HCEC 1CT (cell line): Measurements from ENCODE around the gene ZFAND2A.
"Not testable (repeated sequence)": the region's sequence is repeated elsewhere in the genome, so short reads cannot be mapped to it uniquely, and the experiment has no call there.

Source experiments
- DNase-seq: peaks from one replicate; pipeline ENCODE4 v3.0.0-alpha.2; 2017

Gene ZFAND2A

GRCh38 chr7:1121886-1122831 is 37.8 kb downstream of the ZFAND2A start:
- no peak for DNase-seq

DNA sequence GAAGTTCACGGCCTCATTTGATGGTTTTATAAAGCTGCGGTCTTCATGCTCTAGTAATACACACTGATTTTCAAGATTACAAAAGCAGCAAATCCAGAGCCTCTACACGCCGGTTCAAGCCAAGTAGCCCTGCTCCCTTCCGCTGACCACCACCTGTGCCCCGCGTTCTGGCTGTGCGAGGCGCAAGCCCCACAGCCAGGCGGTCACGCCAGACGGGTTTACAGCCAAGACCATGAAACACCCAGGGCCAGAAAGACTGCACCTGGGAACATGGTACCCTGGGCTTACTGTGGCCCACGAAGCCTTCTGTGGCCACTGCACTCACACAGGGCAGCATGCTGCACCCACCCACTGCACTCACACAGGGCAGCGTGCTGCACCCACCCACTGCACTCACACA is 38.5 kb downstream of the ZFAND2A start:
- DNase-seq = no peak

GRCh38 chr7:1120791-1121190 is 39.2 kb downstream of the ZFAND2A start:
- no peak for DNase-seq

GRCh38 chr7:1119201-1119600 is 40.8 kb downstream of the ZFAND2A start:
- no peak for DNase-seq

DNA sequence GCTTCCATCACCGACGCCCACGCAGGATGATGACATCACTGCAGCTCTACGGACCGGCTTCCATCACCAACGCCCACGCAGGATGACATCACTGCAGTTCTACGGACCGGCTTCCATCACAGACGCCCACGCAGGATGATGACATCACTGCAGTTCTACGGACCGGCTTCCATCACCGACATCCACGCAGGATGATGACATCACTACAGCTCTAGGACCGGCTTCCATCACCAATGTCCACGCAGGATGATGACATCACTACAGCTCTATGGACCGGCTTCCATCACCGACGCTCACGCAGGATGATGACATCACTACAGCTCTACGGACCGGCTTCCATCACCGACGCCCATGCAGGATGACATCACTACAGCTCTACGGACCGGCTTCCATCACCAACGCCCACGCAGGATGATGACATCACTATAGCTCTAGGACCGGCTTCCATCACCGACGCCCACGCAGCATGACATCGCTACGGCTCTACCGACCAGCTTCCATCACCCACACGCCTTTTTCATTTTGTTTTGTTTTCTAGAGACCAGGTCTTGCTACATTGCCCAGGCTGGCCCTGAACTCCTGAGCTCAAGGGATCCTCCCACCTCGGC is 42.6 kb downstream of the ZFAND2A start:
- no peak for DNase-seq

DNA sequence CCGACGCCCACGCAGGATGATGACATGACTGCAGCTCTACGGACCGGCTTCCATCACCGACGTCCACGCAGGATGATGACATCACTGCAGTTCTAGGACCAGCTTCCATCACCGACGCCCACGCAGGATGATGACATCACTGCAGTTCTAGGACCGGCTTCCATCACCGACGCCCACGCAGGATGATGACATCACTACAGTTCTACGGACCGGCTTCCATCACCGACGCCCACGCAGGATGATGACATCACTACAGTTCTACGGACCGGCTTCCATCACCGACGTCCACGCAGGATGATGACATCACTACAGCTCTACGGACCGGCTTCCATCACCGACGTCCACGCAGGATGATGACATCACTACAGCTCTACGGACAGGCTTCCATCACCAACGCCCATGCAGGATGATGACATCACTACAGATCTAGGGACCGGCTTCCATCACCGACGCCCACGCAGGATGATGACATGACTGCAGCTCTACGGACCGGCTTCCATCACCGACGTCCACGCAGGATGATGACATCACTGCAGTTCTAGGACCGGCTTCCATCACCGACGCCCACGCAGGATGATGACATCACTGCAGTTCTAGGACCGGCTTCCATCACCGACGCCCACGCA is 43.5 kb downstream of the ZFAND2A start:
- not testable (repeated sequence) for DNase-seq

GRCh38 chr7:1115171-1116045 is 44.6 kb downstream of the ZFAND2A start:
- not testable (repeated sequence) for DNase-seq

GRCh38 chr7:1114505-1114904 is 45.5 kb downstream of the ZFAND2A start:
- DNase-seq = no peak

DNA sequence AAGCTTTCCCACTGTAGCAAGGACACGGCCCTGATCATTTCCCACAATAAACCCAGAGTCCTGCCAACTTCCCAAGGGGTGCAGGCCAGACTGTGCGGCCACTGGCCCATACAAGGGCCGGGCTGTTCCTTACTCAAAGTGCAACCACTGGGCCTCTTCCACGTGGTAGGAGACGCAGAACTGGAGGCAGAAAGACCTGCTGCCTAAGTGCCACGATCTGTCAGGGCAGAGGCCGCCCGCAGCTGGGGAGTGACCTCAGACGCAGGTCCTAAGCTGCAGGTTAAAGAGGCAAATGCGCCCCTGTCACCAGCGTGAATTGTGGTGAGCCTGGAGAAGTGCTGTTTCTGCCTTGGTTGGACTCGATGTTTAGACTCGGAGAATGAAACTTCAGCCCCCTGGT is 45.9 kb downstream of the ZFAND2A start:
- DNase-seq = no peak

GRCh38 chr7:1113548-1113885 is 46.5 kb downstream of the ZFAND2A start:
- no peak for DNase-seq

GRCh38 chr7:1112625-1113547 is 47.1 kb downstream of the ZFAND2A start:
- no peak for DNase-seq

DNA sequence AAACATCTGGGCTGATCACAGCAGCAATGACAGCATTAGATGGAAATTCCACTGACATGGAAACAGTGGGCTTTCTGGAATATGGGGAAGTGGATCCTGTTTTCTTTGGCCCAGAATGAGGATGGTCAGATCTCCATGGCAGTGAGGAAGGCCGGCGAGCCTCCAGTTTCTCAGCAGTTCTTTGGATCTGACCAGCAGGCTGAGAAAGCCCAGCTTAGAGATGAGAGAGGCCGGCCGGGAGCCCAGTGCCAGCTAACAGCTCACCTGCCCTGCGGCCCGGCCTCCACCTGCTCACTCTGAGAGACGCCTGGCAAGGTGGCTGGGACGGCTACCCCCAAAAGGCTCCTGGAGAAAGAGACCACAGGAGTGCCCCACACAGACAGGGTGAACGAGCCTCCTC is 47.9 kb downstream of the ZFAND2A start:
- no peak for DNase-seq

DNA sequence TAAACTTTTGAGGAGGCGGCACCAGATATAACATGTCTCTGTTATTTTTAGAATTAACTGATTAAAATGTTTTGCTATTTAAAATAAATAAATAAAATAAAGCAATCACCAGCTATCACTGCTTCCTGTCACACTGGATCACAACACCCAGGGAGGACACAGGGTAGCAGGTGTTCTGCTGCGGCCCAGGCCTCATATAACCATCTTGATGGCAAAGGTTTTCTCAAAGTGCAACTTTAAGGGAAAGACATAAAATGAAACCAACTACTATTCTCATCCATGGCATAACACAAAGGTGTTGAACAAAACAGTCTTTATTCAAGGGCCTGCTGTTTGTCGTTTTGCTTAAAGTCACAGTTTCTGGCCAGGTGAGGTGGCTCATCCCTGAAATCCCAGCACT is 48.8 kb downstream of the ZFAND2A start:
- DNase-seq = no peak

DNA sequence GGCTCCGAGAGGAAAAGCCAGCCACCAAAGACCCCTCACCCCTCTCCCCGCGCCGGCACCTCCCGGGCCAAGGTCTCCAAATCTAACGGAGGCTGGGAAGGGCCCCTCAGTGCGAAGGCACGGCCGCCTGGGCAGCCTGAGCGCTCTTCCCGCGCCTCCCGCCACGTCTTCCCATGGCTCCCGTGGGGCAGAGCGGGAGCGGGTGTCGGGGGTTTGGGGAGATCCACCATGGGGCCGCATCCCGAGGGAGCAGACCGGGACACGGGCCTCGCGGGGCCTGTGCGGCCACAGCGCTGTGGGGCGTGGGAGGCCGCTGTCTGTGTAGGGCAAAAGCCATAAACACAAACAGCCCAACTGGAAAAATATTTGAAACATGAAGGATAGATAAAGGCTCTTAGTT is 49.6 kb downstream of the ZFAND2A start:
- no peak for DNase-seq

DNA sequence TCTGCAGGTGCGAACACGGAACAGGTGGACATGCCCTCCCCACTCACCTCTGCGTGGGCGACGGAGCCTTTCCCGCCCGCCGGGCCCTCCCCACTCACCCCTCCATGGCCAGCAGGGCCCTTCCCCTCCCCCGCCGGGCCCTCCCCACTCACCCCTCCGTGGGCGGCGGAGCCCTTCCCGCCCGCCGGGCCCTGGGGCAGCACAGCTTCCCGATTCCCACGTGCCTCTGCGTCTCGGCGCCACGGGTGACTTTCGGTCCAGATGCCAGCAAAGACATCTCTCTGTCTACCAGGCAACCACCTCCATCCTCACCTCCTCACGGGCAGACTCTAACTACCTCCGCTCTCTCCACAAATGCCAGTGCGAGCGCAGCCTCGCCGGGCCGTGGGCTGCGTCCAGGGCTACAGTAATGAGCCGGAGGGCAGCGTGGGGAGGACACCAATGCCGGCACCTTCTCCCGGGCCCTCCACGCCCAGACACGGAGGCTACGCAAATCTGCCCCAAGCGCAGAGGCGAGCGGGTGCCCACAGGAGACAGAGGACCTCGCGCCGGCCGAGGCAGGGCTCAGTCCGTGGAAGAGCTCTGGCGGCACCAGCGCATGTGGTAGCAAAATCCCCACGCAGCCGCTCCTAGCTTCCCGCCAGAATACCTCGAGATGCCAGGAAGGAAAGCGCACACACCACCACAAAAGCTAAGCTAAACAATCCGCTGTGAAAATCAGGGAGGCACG is 50.2 kb downstream of the ZFAND2A start:
- DNase-seq = no peak

- DNase-seq = no peak
Observed at GRCh38 chr7:1108264-1108920, 51.6 kb downstream of the ZFAND2A start.

DNA sequence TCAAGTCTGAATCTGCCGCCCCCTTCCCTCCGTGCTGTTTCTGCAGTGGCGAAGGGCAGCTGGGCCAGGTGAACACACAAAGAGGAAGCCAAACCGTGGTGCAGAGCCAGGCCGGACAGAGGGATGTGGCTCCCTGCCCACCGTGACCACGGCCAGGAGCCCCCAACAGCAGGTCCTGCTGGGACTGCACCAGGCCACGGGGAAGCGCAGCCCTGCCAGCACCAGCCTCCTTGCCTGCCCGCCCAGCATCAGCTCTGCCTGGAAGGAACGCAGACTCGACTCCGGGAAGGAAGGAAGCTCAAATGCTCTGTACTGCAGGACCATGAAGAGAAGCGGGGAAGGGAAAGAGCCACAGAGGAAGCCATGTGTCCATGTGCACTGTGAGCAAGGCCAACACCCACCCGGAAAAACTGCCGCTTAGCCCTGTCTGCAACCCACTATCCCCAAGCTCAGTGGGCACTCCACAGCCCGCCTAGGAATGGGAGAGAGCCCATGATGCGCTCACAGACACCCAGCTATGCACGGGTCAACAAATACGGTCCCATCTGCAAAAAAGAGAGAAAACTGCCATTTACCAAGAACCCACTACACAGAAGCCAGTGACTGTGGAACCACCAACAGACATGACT is 53.1 kb downstream of the ZFAND2A start:
- no peak for DNase-seq

GRCh38 chr7:1106063-1106792 is 53.8 kb downstream of the ZFAND2A start:
- no peak for DNase-seq

DNA sequence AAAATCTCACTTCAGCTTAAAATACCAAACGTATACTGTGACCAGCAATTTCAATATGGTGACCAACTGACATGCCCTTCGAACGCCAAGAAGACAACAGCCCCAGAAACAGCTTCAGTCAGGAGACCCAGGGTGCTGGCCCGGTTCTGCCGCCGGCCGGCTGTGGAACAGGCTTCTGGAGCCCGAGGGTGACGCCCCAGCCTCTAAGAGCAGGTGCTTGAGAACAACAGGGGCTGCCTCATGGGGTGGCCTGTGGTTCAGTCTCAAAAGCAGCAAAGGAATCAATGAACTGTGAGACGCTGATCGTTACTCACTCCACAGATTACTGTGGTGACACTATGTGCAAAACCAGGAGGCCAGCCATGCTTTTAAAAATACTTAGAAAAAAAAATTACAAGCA is 54.8 kb downstream of the ZFAND2A start:
- no peak for DNase-seq
